Astrocyte (in vitro differentiated cells and primary cell): ENCODE data around the gene ASCC2. TPM values are rescaled to one million over a fixed set of nuclear protein-coding genes. Genes with fewer than 3 reads are reported as not detected.
"Not testable (repeated sequence)": the region's sequence is repeated elsewhere in the genome, so short reads cannot be mapped to it uniquely, and the experiment has no call there.

ENCODE experiments used
- DNase-seq: peaks from one replicate; pipeline ENCODE4 v3.0.0-alpha.2; 2010; ENCODE audit warnings: low read depth
- FAIRE-seq: peaks from 2 replicates; lab custom pipeline; 2011; peaks lifted over from hg19 to GRCh38; lab: Jason Lieb, UNC
- H2AFZ ChIP-seq: 2 replicates; pipeline ENCODE4 v1.6.0; 2012; ENCODE audit warnings: low read depth, low read length, inconsistent platforms
- H3K27ac ChIP-seq: 2 replicates; pipeline ENCODE4 v1.5.1; 2011; ENCODE audit warnings: low read depth, low read length, inconsistent platforms
- H3K27me3 ChIP-seq: 2 replicates; pipeline ENCODE4 v1.6.0; 2011; ENCODE audit warnings: low read length, inconsistent platforms; ENCODE audit not compliant: insufficient read depth
- H3K36me3 ChIP-seq: 2 replicates; pipeline ENCODE4 v1.5.1; 2011; ENCODE audit warnings: low read length, inconsistent platforms; ENCODE audit not compliant: insufficient read depth
- H3K4me1 ChIP-seq: 2 replicates; pipeline ENCODE4 v1.5.1; 2011; ENCODE audit warnings: low read length, inconsistent platforms; ENCODE audit not compliant: insufficient read depth
- H3K4me2 ChIP-seq: 2 replicates; pipeline ENCODE4 v1.6.0; 2012; ENCODE audit warnings: low read length, inconsistent platforms
- H3K4me3 ChIP-seq: 2 replicates; pipeline ENCODE4 v1.5.1; 2011; ENCODE audit warnings: low read depth, mild to moderate bottlenecking, low read length, inconsistent platforms; ENCODE audit not compliant: insufficient read depth
- H3K79me2 ChIP-seq: 2 replicates; pipeline ENCODE4 v1.6.0; 2012; ENCODE audit warnings: mild to moderate bottlenecking, low read length, inconsistent platforms; ENCODE audit not compliant: insufficient read depth
- H3K9ac ChIP-seq: 2 replicates; pipeline ENCODE4 v1.6.0; 2012; ENCODE audit warnings: mild to moderate bottlenecking, low read length, inconsistent platforms
- H3K9me3 ChIP-seq: 2 replicates; pipeline ENCODE4 v1.5.1; 2012; ENCODE audit warnings: low read depth, mild to moderate bottlenecking, low read length, inconsistent platforms; ENCODE audit not compliant: insufficient read depth
- H4K20me1 ChIP-seq: 2 replicates; pipeline ENCODE4 v1.6.0; 2012; ENCODE audit warnings: low read length, inconsistent platforms; ENCODE audit not compliant: insufficient read depth
- H3K27ac Mint-ChIP-seq: one replicate; pipeline ENCODE4 v1.8.0; 2021; ENCODE audit warnings: mild to moderate bottlenecking, mixed read lengths; ENCODE audit not compliant: unreplicated experiment
- H3K27me3 Mint-ChIP-seq: one replicate; pipeline ENCODE4 v1.8.0; 2021; ENCODE audit warnings: low read depth, mixed read lengths; ENCODE audit not compliant: unreplicated experiment
- H3K36me3 Mint-ChIP-seq: one replicate; pipeline ENCODE4 v1.8.0; 2021; ENCODE audit warnings: low read depth, mixed read lengths; ENCODE audit not compliant: unreplicated experiment
- H3K4me1 Mint-ChIP-seq: one replicate; pipeline ENCODE4 v1.8.0; 2021; ENCODE audit warnings: low read depth, mixed read lengths; ENCODE audit not compliant: unreplicated experiment
- H3K4me3 Mint-ChIP-seq: one replicate; pipeline ENCODE4 v1.8.0; 2021; ENCODE audit warnings: mild to moderate bottlenecking, moderate library complexity, mixed read lengths; ENCODE audit not compliant: unreplicated experiment
- H3K9me3 Mint-ChIP-seq: one replicate; pipeline ENCODE4 v1.8.0; 2021; ENCODE audit warnings: mild to moderate bottlenecking, mixed read lengths; ENCODE audit not compliant: unreplicated experiment
- EZH2 ChIP-seq: IDR thresholded peaks from 2 replicates; pipeline ENCODE4 v1.6.1; 2012; ENCODE audit warnings: mild to moderate bottlenecking, low read length, inconsistent platforms; ENCODE audit not compliant: insufficient read depth
- total RNA-seq: library from RNA; stranded (reverse); gene quantifications from 2 replicates; pipeline ENCODE4 v1.2.1, GENCODE V29; 2021
- TF ChIP-seq, protein P1 (sequence below): IDR thresholded peaks from 2 replicates; pipeline ENCODE4 v1.5.1; 2011; ENCODE audit warnings: low read depth, mild to moderate bottlenecking, inconsistent platforms, low read length, moderate library complexity; ENCODE audit not compliant: insufficient read depth

ASCC2 gene
- total RNA-seq, 1 donor from 2014 or later = 71.2 TPM

DNA sequence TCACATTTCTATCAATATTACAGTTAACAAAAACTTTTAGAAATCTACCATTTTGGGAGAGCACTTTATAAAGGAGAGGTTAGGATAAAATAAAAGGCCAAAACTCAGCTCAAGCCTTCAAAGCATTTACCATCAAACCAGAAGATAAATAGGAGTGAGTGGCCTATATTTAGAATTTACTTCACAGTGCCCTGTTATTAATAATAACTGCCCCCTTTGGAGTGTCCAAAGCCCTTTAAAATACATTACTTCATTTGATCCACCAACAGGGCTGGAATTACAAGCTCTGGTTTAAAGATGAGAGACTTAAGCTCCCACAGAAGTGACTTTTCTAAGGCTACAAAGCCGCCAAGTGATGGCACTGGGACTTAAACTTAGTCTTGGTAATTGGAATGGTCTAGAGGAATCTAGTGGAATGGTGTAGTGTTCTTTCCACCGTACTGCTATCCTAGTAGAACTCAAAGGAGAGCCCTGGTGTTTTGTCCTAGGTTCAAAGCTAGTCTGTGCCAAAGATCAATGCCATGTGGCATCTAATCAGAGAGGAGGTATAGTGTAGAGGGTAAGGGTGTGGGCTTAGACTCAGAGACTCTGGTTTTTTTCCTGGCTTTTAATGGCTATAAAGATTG lies 23.7 kb upstream of the ASCC2 start:
- DNase-seq (no peak), FAIRE-seq (no peak)
- H3K79me2 ChIP-seq = no peaks in the 10 kb centered on the region
- no peak overlapping the region for H3K9ac ChIP-seq
- H2AFZ ChIP-seq = no peak overlapping the region
- H4K20me1 ChIP-seq = no peaks in the 10 kb centered on the region
- Mint-ChIP-seq H3K4me1 (no peaks in the 10 kb centered on the region), H3K27me3 (no peaks in the 10 kb centered on the region), H3K36me3 (no peaks in the 10 kb centered on the region), H3K27ac (no peak overlapping the region), H3K4me3 (no peak overlapping the region), H3K9me3 (no peaks in the 10 kb centered on the region)
- H3K36me3 ChIP-seq = no peaks in the 10 kb centered on the region
- H3K27me3 ChIP-seq = no peaks in the 10 kb centered on the region
- H3K27ac ChIP-seq = no peak overlapping the region
- no peak overlapping the region for H3K4me3 ChIP-seq
- H3K9me3 ChIP-seq = no peaks in the 10 kb centered on the region
- H3K4me1 ChIP-seq = no peaks in the 10 kb centered on the region
- no peak for TF ChIP-seq EZH2
- TF ChIP-seq, protein P1, sequence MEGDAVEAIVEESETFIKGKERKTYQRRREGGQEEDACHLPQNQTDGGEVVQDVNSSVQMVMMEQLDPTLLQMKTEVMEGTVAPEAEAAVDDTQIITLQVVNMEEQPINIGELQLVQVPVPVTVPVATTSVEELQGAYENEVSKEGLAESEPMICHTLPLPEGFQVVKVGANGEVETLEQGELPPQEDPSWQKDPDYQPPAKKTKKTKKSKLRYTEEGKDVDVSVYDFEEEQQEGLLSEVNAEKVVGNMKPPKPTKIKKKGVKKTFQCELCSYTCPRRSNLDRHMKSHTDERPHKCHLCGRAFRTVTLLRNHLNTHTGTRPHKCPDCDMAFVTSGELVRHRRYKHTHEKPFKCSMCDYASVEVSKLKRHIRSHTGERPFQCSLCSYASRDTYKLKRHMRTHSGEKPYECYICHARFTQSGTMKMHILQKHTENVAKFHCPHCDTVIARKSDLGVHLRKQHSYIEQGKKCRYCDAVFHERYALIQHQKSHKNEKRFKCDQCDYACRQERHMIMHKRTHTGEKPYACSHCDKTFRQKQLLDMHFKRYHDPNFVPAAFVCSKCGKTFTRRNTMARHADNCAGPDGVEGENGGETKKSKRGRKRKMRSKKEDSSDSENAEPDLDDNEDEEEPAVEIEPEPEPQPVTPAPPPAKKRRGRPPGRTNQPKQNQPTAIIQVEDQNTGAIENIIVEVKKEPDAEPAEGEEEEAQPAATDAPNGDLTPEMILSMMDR = no peak
- no peak overlapping the region for H3K4me2 ChIP-seq

DNA sequence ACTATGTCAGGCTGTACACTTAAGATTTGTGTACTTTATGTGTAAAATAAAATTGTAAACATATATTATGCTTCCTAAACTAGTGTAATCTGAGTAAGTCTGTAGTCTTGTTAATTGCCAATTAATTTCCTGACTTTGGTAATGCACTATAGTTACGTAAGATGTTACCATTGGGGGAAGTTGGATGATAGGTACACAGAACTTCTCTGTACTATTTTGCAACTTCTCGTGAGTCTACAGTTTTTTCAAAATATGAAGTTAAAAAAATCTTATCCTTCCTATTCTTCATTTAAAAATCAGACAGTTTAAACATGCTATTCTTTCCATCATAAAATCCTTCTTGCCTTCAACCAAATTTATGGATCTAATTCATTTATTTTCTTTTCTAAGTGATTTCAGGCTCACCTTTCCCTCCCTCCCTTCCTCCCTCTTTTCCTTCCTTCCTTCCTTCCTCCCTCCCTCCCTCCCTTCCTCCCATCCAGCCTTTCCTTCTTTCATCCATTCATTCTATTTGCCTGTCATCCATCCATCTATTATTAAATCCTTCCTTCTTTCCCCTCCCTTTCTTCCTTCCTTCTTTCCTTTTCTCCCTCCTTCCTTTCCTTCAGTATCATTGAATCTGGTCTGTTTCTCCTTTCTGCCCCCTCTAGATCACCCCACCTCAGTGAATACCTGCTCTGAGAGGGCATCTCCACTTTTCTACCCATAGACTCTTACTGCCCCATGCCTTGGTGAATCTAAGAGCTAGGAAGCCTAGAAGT lies 22.1 kb upstream of the ASCC2 start:
- Mint-ChIP-seq H3K27ac (no peak overlapping the region), H3K9me3 (no peaks in the 10 kb centered on the region), H3K4me3 (no peak overlapping the region), H3K27me3 (peaks cover 2% of the 10 kb centered on the region), H3K36me3 (no peaks in the 10 kb centered on the region), H3K4me1 (no peaks in the 10 kb centered on the region)
- TF ChIP-seq, protein P1 = no peak
- TF ChIP-seq EZH2 = no peak
- H3K4me3 ChIP-seq = no peak overlapping the region
- FAIRE-seq (no peak), DNase-seq (no peak)
- H3K9ac ChIP-seq = no peak overlapping the region
- no peaks in the 10 kb centered on the region for H4K20me1 ChIP-seq
- no peak overlapping the region for H3K27ac ChIP-seq
- peaks cover 2% of the 10 kb centered on the region for H3K27me3 ChIP-seq
- H3K79me2 ChIP-seq = no peaks in the 10 kb centered on the region
- H2AFZ ChIP-seq = no peak overlapping the region
- no peaks in the 10 kb centered on the region for H3K9me3 ChIP-seq
- no peaks in the 10 kb centered on the region for H3K4me1 ChIP-seq
- no peak overlapping the region for H3K4me2 ChIP-seq
- no peaks in the 10 kb centered on the region for H3K36me3 ChIP-seq

DNA sequence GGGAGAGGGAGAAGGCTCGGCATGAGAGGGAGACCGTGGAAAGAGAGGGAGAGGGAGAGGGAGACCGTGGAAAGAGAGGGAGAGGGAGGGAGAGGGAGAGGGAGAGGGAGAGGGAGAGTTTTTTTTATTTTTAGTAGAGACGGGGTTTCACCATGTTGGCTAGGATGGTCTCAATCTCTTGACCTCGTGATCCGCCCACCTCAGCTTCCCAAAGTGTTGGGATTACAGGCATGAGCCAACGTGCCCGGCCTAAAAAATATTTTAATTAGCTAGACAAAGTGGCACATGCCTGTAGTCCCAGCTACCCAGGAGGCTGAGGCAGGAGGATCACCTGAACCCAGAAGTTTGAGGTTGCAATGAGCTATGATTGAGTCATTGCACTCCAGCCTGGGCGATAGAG lies 21.0 kb upstream of the ASCC2 start:
- H3K9ac ChIP-seq, H3K9me3 Mint-ChIP-seq, H3K27ac Mint-ChIP-seq, H3K4me1 Mint-ChIP-seq, FAIRE-seq, H3K27me3 ChIP-seq, H2AFZ ChIP-seq, H3K27ac ChIP-seq, H3K79me2 ChIP-seq, H4K20me1 ChIP-seq, H3K4me3 ChIP-seq, DNase-seq, H3K4me3 Mint-ChIP-seq, H3K4me2 ChIP-seq, H3K9me3 ChIP-seq, H3K36me3 ChIP-seq, H3K36me3 Mint-ChIP-seq, H3K27me3 Mint-ChIP-seq, H3K4me1 ChIP-seq: not testable (repeated sequence)
